Measurements from ENCODE around the gene IGSF8.

Gene IGSF8

DNA sequence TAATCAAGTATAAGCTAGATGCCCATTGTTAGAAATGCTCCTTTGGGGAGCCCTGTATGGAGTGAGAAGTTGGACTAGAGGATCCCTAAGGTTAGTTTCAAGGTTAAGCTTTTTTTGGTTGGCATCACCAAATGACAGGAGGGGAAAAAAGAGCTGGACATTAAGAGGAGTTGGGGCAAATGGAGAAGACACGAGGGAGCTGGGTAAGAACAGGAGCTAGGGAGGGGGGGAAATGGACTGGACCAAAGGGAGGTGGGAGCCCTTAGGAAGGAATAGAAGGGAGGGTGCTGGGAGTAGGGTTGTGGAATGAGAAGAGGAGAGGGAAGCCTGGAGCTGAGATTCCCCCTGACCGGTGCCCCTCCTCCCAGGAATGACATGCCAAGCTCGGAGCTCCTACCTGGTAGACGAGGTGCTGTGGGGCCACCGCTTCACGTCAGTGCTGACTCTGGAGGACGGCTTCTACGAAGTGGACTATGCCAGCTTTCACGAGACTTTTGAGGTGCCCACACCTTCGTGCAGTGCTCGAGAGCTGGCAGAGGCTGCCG is 11.2 kb downstream of the IGSF8 start:
- TF ChIP-seq, protein P1, sequence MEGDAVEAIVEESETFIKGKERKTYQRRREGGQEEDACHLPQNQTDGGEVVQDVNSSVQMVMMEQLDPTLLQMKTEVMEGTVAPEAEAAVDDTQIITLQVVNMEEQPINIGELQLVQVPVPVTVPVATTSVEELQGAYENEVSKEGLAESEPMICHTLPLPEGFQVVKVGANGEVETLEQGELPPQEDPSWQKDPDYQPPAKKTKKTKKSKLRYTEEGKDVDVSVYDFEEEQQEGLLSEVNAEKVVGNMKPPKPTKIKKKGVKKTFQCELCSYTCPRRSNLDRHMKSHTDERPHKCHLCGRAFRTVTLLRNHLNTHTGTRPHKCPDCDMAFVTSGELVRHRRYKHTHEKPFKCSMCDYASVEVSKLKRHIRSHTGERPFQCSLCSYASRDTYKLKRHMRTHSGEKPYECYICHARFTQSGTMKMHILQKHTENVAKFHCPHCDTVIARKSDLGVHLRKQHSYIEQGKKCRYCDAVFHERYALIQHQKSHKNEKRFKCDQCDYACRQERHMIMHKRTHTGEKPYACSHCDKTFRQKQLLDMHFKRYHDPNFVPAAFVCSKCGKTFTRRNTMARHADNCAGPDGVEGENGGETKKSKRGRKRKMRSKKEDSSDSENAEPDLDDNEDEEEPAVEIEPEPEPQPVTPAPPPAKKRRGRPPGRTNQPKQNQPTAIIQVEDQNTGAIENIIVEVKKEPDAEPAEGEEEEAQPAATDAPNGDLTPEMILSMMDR (IDR thresholded peaks at IDR 0.05; ENCODE audit: borderline replicate concordance, insufficient read depth, low read depth, low read length) = no peak
- no peak overlapping the region for H3K4me3 ChIP-seq (ENCODE audit: low read depth, low read length)

DNA sequence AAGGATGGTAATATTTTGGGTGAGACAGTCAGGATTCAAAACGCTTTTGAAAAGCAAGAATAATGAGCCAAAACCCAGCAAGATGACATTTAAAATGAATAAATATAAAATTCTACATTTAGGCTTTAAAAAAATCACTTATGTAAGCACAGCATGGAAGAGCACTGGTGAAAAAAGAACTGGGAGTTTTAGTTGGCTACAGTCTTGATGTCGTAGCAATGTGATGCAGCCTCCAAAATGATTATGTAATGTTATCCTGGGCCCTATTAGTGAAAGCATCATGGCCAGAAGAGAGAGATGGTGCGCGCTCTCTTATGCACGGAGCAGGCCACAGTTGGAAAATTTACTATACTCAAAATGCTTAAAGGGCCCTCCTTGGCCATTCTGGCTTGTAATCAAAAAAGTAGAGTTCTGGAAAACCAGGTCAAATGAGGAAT is 11.9 kb downstream of the IGSF8 start:
- no peak overlapping the region for H3K4me3 ChIP-seq (ENCODE audit: low read depth, low read length)
- TF ChIP-seq, protein P1 (IDR thresholded peaks at IDR 0.05; ENCODE audit: borderline replicate concordance, insufficient read depth, low read depth, low read length) = no peak

DNA sequence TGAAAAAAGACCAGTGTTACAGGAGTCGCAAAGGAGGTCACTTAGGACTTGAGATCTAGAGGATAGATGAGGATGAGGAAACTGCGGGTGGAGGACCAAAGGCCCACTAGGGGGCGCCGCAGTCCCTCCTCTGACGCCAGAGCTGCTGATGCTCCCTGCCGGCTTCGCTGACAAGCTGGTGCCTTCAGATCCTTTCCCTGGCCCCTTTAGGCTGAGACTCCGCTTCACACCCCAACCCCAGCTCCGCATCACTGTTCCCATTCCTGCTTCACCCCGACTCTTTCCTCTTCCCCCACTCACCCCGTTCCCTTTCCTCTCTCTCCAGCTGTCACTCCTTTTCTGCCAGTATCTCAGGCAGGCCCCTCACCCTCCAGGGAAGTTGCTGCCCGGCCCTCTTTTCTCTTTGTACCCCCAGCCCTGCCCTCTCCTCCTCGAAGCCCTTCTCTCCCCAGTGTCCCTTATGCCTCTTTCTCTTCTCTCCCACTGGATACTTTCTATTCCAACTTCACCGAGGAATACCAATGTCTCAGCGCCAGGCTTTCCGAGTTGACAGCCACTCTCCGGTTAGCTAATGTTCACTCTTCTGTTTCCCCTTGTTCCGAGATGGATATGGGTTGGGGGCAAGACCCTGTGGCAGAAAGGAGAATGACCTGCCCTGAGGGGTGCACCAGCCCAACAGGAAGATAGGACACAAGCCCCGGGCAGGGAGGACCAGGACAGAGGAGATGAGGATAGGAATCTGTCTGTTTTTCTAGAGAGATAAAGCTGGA is 12.5 kb downstream of the IGSF8 start:
- TF ChIP-seq, protein P1 (IDR thresholded peaks at IDR 0.05; ENCODE audit: borderline replicate concordance, insufficient read depth, low read depth, low read length) = peak; percentile 91
- no peak overlapping the region for H3K4me3 ChIP-seq (ENCODE audit: low read depth, low read length)

DNA sequence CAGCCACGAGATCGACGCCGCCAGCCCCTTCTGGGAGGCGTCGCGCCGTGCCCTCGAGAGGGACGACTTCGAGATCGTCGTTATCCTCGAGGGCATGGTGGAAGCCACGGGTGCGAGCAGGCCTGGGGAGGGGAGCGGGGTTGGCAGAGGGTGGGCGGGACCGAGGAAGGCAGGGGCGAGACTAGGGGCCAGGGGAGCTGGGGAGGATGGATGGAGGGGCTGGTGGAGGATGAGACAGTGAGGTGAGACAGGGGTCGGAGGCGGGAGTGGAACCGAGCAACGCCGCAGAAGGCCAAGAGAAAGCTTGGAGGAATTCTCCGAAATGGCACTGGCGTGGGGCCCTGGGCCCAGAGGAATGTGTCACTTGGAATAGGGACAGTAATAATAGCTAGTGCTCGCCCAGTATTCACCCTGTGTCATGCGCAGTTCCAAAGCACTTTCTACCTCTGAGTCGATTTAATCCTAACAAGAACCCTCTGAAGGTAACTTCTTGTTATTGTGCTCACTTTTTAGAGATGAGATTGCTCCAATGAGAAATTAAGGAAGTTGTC is 13.6 kb downstream of the IGSF8 start:
- TF ChIP-seq, protein P1 (IDR thresholded peaks at IDR 0.05; ENCODE audit: borderline replicate concordance, insufficient read depth, low read depth, low read length) = no peak
- H3K4me3 ChIP-seq (ENCODE audit: low read depth, low read length) = no peak overlapping the region

DNA sequence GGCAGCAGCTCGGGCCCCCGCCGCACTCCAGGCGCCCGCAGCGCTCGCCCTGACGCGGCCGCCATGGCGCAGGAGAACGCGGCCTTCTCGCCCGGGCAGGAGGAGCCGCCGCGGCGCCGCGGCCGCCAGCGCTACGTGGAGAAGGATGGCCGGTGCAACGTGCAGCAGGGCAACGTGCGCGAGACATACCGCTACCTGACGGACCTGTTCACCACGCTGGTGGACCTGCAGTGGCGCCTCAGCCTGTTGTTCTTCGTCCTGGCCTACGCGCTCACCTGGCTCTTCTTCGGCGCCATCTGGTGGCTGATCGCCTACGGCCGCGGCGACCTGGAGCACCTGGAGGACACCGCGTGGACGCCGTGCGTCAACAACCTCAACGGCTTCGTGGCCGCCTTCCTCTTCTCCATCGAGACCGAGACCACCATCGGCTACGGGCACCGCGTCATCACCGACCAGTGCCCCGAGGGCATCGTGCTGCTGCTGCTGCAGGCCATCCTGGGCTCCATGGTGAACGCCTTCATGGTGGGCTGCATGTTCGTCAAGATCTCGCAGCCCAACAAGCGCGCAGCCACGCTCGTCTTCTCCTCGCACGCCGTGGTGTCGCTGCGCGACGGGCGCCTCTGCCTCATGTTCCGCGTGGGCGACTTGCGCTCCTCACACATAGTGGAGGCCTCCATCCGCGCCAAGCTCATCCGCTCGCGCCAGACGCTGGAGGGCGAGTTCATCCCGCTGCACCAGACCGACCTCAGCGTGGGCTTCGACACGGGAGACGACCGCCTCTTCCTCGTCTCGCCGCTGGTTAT is 14.2 kb downstream of the IGSF8 start:
- TF ChIP-seq, protein P1 (IDR thresholded peaks at IDR 0.05; ENCODE audit: borderline replicate concordance, insufficient read depth, low read depth, low read length) = peak; percentile 86
- H3K4me3 ChIP-seq (ENCODE audit: low read depth, low read length) = peak overlapping the region; percentile 40

DNA sequence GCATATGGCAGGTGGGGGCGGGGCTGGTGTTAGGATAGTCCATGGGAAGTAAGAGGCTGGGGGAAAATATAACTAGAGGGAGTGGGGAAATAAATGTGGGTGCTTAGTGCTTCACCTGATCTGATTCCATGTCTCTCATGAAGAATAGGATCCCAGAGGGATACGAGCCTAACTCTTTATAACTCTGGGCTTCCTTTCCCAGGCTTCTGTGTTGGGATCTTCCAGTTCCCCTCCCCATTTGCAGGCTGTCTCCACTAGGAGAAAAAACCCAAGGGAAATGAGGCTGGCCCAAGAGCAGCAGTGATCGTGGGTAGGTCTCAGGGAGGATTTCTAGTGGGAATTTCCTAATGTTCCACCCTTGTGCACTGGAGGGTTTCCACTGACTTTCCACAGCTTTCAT is 15.5 kb downstream of the IGSF8 start:
- H3K4me3 ChIP-seq (ENCODE audit: low read depth, low read length) = no peak overlapping the region
- TF ChIP-seq, protein P1 (IDR thresholded peaks at IDR 0.05; ENCODE audit: borderline replicate concordance, insufficient read depth, low read depth, low read length) = no peak
